Thyroid gland (tissue), 4 donors: ENCODE measurements around the gene ADGRF4.

Experiments used
- CTCF ChIP-seq, 6 experiments: fragments of 200-600 bp in 3 of 6; fragments of 450-650 bp in 3 of 6; sonication (generic) in 3 of 6; IDR thresholded peaks; one replicate each; pipeline ENCODE4 v1.5.1; 2016 to 2019; ENCODE audit warnings: antibody characterized with exemption in 6 of 6, mild to moderate bottlenecking in 2 of 6, inconsistent platforms in 1 of 6, moderate library complexity in 1 of 6
- POLR2A ChIP-seq, 2 donors: fragments of 450-650 bp; IDR thresholded peaks; one replicate each; pipeline ENCODE4 v1.6.1; 2017; ENCODE audit warnings: antibody characterized with exemption in 2 of 2, mild to moderate bottlenecking in 2 of 2, moderate library complexity in 1 of 2

- no peak for TF ChIP-seq POLR2A (IDR thresholded peaks at IDR 0.05)
- TF ChIP-seq CTCF (IDR thresholded peaks at IDR 0.05) = no peak
These were observed 25.9 kb downstream of the ADGRF4 start for GRCh38 chr6:47724300-47724699.
